ENCODE results near the gene EXOC2. TPM values are rescaled to one million over a fixed set of nuclear protein-coding genes. Genes with fewer than 3 reads are reported as not detected.

EXOC2 gene
- total RNA-seq, 1 donor from 2014 or later: 35.3 TPM

DNA sequence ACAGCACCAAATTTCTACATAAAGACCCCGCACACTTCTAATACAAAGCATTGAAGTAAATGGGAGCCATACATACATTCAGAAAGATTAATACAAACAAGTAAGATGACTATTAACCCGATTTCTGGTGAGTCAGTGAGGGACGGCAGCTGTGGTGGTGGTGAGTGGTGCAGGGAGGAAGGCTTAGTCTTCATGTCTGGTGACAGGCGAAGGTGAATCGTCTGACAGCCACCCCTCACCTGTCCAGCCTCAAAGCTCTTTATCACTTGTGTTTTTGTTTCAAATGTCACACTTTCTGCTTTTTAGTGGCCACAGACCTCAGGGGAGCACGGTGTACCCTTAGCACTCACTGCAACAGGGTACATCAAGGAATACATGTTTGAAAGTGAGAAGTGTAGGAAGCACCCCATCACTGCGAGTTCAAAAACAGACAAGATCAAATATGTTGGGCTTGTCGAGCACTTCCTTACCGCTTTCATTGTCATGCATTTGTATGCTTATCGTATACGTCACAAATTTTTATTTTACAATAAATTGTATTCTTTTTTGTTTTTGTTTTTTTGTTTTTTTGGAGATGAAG is 237.8 kb downstream of the EXOC2 start:
- no peaks in the 10 kb centered on the region for H3K27me3 ChIP-seq (ENCODE audit: control insufficient read depth, insufficient read depth, low read length)
- no peak overlapping the region for H3K4me3 ChIP-seq (ENCODE audit: low read depth, low read length)
- no peak for DNase-seq (ENCODE audit: low read depth)
- no peaks in the 10 kb centered on the region for H3K36me3 ChIP-seq (ENCODE audit: control insufficient read depth, insufficient read depth, low read length)
- TF ChIP-seq CTCF (IDR thresholded peaks at IDR 0.05; ENCODE audit: insufficient read depth, low read length, poor library complexity, severe bottlenecking): no peak

DNA sequence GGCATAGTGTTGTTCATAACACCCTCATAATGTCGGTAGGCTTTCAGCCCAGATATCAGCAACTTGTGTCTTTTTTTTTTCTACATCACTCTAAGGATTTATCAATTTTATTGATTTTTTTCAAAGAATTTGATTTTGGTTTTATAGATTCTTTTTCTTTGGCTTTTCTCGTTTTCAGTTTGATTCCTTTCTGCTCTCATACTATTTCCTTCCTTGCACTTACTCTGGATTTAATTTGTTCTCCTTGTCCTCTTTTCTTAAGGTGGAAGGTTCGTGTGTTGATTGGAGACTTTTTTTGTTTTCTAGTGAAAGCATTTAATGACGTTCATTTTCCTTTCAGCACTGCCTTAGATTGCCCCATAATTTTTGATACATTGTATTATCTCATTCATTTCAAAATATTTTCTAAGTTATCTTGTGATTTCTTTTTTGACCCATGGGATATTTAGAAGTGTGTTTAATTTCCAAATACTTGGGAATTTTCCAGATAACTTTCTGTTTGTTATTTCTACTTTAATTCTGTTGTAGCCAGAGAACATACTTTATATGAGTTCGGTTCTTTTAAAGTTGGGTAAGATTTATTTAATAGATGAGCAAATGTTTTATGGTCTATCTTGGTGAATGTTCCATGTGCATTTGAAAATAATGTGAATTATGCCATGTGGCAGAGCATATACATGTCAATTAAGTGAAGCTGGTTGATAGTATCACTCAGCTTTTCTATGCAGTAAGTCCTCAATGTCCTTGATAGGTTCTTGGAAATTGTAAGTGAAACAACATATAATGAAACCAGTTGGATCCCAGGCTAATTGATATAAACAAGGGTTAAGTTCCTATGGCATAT is 238.6 kb downstream of the EXOC2 start:
- TF ChIP-seq CTCF (IDR thresholded peaks at IDR 0.05; ENCODE audit: insufficient read depth, low read length, poor library complexity, severe bottlenecking): no peak
- DNase-seq (ENCODE audit: low read depth): no peak
- Histone ChIP-seq H3K27me3 (ENCODE audit: control insufficient read depth, insufficient read depth, low read length) (no peaks in the 10 kb centered on the region), H3K36me3 (ENCODE audit: control insufficient read depth, insufficient read depth, low read length) (no peaks in the 10 kb centered on the region), H3K4me3 (ENCODE audit: low read depth, low read length) (no peak overlapping the region)

GRCh38 chr6:453152-453551 is 239.8 kb downstream of the EXOC2 start:
- Histone ChIP-seq H3K4me3 (ENCODE audit: low read depth, low read length) (no peak overlapping the region), H3K27me3 (ENCODE audit: control insufficient read depth, insufficient read depth, low read length) (no peaks in the 10 kb centered on the region), H3K36me3 (ENCODE audit: control insufficient read depth, insufficient read depth, low read length) (no peaks in the 10 kb centered on the region)
- no peak for TF ChIP-seq CTCF (IDR thresholded peaks at IDR 0.05; ENCODE audit: insufficient read depth, low read length, poor library complexity, severe bottlenecking)
- no peak for DNase-seq (ENCODE audit: low read depth)

DNA sequence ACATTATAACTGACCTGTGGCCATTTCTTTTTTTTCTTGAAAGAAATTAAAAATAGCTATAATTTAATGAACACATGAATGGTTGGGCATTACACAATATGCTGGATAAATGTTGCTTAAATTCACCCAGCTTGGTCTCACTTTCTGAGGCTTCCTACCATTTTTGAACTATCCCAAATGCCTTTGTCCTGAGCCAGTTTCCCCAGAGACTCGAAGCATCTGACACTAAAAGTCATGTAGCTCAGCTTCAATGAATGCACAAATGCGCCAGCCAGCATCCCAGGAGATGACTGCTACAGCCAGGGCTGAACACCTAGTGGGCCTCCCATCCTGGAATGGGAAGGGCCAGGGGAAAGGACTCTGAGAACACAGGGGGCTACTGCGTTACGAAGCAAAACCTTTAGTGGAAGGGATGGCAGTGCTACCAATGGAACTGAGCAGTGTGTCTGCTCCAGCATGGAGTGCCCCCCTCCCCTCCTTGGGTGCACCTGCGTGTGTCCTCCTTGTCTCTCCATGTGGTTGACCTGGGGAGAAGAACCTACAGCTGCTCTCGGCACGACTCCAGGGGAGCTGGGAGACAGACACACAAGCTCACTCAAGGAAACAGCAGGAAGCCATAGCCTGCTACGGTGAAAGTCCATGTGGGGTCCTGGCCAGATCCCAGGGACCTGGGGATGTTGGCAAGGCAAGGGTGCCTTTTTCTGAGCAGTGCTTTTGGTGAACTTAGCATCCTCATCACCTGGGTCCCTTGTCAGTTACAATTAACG is 240.5 kb downstream of the EXOC2 start:
- H3K4me3 ChIP-seq (ENCODE audit: low read depth, low read length): no peak overlapping the region
- no peak for TF ChIP-seq CTCF (IDR thresholded peaks at IDR 0.05; ENCODE audit: insufficient read depth, low read length, poor library complexity, severe bottlenecking)
- no peak for DNase-seq (ENCODE audit: low read depth)
- no peaks in the 10 kb centered on the region for H3K36me3 ChIP-seq (ENCODE audit: control insufficient read depth, insufficient read depth, low read length)
- H3K27me3 ChIP-seq (ENCODE audit: control insufficient read depth, insufficient read depth, low read length): no peaks in the 10 kb centered on the region

- no peaks in the 10 kb centered on the region for H3K36me3 ChIP-seq (ENCODE audit: control insufficient read depth, insufficient read depth, low read length)
- no peak for DNase-seq (ENCODE audit: low read depth)
- no peaks in the 10 kb centered on the region for H3K27me3 ChIP-seq (ENCODE audit: control insufficient read depth, insufficient read depth, low read length)
- no peak for TF ChIP-seq CTCF (IDR thresholded peaks at IDR 0.05; ENCODE audit: insufficient read depth, low read length, poor library complexity, severe bottlenecking)
- no peak overlapping the region for H3K4me3 ChIP-seq (ENCODE audit: low read depth, low read length)
These were observed 241.1 kb downstream of the EXOC2 start for GRCh38 chr6:451847-452246.

Data from kidney epithelial cell (primary cell).